Nucleus accumbens (tissue), 56 donors: Measurements from ENCODE around the gene BFAR.
"Not testable (repeated sequence)": the region's sequence is repeated elsewhere in the genome, so short reads cannot be mapped to it uniquely, and the experiment has no call there.

Source experiments
- DNase-seq, 56 donors: peaks; one replicate each; lab custom pipeline; 2025; lab: John Stamatoyannopoulos, UW

The BFAR gene

DNA sequence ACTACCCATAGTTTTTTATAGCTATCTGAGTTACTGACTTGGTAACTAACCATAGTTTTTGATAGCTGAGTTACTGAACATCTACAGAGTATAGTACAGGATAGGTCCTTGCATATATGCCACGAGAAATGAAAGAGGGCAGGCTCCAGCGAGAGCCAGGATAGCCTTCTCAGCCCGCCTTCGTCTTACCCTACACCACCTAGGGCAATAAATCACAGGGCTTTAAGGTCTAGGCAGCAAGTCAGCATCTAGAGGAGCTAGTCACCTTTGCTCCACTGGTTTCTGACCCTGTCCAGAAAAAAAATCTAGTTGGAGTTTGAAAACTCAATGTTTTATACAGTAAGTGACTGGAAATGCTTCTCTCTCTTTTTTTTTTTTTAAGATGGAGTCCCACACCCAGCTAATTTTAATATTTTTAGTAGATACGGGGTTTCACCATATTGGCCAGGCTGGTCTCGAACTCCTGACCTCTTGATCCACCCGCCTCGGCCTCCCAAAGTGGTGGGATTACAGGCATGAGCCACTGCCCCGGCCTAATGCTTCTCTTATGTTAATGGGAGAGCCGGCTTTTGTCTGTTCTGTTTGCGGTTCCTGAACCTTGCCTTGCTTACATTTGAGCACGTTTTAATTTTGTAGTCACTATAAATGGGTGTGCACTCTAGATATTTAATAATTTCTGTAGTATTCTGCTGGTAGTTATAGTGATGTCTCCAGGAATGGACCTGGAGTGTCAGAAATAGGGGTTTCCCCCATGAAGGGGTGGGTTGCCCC lies 2.8 kb downstream of the BFAR start:
- no peak for DNase-seq

DNA sequence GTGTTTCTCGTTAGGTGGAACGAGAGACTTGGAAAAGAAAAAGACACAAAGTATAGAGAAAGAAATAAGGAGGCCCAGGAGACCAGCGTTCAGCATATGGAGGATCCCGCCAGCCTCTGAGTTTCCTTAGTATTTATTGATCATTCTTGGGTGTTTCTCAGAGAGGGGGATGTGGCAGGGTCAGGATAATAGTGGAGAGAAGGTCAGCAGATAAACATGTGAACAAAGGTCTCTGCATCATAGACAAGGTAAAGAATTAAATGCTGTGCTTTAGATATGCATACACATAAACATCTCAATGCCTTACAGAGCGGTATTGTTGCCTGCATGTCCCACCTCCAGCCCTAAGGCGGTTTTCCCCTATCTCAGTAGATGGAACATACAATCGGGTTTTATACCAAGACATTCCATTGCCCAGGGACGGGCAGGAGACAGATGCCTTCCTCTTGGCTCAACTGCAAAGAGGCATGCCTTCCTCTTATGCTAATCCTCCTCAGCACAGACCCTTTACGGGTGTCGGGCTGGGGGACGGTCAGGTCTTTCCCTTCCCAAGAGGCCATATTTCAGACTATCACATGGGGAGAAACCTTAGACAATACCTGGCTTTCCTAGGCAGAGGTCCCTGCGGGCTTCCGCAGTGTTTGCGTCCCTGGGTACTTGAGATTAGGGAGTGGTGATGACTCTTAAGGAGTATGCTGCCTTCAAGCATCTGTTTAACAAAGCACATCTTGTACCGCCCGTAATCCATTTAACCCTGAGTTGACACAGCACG lies 3.6 kb downstream of the BFAR start:
- not testable (repeated sequence) for DNase-seq

DNA sequence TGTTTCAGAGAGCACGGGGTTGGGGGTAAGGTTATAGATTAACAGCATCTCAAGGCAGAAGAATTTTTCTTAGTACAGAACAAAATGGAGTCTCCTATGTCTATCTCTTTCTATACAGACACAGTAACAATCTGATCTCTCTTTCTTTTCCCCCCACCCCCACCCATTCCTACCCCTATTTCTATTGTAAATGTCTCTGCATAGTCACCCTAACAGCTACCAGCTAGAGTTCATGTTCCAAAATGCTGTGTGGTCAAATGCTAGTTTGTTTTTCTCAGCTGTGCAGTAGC lies 4.1 kb downstream of the BFAR start:
- DNase-seq = not testable (repeated sequence)

DNA sequence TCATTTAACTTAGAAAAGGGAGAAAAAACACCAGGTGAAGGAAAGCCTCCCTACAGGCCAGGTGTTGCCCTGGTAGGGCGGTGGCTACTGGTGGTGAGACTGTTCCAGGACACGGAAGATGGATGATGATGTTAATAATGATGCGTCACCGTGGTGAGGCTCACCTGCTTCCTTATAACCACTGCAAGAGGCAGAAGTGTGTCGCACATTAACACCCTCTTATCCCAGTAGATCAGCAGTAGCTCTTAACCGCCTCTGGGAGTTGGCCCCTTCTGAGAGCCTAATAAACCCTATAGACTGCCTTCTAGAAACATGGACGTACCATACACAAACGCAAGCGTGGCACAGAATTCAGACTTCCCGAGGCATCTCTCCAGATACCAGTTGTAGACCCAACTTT lies 7.8 kb downstream of the BFAR start:
- DNase-seq = no peak

DNA sequence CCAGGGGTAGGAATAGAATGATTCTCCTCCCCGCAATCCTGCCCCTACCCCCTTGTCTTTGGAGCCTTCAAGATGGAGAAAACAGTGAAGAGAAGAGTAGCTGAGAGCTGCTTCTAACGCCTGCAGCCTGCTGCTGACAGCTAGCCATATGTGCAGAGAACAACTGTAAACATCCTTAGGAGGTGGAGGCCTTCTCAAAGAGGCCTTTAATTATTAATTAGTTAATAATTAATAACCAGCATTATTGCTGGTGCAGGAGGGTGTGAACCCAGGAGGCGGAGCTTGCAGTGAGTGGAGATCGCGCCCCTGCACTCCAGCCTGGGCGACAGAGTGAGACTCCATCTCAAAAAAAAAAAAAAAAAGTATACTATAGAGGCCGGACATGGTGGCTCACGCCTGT lies 8.5 kb downstream of the BFAR start:
- no peak for DNase-seq

DNA sequence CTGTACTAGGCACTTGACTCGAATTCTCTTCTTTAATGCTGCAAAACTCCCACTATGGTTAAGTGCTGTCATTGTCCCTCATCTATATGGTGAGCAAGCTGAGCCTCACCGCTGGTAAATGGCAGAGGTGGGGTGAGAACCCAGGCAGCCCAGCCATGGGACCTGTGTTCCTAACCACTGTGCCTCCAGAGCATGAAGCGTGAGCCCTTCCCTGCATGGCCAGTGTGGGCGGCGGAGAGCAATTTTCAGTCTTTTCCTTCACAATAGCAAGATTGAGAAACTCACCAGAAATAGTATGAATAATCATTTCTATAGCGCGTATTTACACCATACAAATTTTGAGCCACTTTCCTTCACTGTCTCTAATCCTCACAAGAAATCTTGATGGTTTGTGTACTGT lies 9.2 kb downstream of the BFAR start:
- DNase-seq = no peak

DNA sequence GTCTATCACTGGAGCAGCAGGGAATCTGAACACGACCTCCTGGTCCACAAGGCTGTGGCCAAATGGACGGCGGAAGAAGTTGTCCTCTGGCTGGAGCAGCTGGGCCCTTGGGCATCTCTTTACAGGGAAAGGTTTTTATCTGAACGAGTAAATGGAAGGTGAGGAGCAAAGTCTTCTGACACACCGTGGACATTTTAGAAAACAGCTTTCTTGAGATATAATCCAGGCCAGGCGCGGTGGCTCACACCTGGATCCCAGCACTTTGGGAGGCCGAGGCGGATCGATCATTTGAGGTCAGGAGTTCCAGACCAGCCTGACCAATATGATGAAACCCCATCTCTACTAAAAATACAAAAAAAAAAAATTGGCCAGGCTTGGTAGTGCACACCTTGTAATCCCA lies 17.1 kb downstream of the BFAR start:
- DNase-seq = no peak

DNA sequence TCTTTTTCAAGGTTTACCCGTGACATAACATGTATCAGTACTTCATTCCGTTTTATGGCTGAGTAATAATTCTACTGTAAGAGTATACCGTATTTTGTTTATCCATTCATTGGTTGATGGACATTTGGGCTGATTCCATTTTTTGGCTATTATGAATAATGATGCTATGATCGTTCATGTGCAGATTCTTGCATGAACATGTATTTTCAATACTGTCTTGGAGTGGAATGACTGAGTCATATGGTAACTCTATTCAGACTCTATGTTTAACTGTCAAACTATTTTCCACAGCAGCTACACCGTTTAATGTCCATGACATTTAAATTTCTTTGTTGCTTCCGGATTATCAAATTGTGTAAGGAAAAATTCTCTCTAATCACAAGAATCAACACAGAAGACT lies 17.9 kb downstream of the BFAR start:
- no peak for DNase-seq

DNA sequence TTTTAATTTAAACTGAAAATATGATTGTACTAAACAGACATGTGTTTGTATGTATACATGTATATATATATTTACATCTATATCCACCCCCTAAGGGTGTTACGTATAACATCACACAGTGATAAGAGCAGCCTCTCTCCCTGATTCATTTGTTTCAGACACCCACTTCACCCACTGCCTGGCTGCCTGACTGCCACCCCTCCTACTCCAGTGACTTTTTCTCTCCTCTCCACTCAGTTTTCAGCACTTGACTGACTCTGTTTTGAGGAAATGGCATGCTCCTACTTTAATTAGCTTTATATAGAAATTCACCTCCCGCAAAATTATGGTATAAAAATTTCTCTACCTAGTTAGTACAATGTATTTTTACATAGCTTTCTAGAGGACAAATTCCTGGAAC lies 20.0 kb downstream of the BFAR start:
- DNase-seq = peak in 8 of 56 donors; percentile 5 to 30 (median 11)

DNA sequence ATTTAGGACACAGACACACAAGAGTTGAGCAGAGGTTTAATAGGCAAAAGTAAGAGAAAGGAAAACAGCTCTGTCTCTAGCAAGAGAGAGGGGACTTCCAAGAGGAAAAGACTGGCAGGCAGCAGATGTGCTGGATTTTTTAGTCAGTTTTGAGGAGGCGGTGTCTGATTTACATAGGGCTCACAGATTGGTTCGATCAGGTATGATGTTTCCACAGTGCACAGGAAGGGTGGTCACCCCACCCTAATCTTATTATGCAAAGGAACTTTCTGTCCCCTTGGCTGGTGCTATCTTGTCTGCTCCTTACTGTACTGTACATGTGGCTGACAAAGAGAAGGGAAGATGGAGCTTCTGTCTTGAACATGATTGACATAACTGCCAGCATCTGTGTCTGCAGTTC lies 25.3 kb downstream of the BFAR start:
- DNase-seq = peak in 14 of 56 donors; percentile 3 to 48 (median 14)

DNA sequence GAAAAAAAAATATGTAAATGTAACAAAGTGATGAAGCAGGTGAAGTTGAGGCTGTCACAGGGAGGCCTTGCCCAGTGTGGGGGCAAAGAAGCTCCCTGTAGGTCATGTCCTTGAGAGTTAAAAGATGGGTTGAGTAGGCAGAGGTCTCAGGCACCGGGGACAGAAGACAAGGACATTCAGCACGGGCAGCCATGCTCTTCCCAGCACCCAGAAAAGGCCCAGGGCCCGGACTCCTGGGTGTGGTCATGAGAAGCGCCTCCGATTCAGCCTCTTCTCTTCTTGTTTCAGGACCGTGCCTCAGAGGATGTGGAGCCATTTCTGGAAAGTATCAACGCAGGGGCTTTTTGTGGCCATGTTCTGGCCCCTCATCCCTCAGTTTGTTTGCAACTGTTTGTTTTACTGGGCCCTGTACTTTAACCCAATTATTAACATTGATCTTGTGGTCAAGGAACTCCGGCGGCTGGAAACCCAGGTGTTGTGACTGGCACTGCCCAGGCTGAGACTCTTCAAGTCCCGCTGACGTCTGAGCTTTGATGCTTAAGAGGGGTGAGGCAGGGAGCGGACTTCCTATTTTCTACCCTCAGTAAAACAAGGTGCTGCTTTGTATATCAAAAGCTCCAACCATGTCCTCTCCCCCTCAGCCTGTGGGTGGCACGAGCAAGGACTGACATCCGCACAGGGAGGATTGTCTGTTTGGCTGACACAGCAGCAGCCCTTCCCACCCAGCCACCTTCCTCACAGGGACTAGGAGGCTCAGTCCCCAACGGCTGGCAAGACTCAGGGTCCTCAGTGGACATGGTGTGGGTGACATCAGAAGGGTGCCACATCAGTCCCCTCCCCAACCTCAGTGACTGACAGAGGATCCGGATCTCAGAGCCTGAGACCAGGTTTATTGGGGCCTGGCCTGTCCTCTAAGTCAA lies 34.9 kb downstream of the BFAR start:
- peak in 3 of 56 donors; percentile 1 to 11 (median 7) for DNase-seq

DNA sequence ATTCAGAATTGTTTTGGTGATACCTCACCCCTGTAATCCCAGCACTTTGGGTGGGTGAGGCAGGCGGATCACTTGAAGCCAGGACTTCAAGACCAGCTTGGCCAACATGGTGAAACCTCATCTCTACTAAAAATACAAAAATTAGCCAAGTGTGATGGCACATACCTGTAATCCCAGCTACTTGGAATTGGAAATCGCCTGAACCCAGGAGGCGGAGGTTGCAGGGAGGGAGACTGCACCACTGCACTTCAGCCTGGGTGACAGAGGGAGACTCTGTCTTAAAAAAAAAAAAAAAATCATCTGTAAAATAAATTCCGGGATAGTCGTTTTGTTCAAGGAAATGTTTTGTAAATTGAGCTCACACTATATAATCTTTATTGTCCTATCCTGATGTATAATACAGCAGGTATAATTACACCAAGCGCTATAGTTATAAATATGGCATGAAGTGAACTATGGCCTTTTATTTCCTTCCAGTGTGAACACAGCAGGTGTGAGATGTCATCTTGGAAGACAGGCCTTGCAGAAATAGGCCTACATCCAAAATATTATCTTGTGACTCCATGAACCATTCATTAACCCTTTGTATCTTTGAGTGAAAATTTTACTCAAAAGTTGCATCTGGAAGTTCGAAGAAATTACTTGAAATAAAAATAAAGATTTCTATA lies 35.9 kb downstream of the BFAR start:
- DNase-seq = no peak

DNA sequence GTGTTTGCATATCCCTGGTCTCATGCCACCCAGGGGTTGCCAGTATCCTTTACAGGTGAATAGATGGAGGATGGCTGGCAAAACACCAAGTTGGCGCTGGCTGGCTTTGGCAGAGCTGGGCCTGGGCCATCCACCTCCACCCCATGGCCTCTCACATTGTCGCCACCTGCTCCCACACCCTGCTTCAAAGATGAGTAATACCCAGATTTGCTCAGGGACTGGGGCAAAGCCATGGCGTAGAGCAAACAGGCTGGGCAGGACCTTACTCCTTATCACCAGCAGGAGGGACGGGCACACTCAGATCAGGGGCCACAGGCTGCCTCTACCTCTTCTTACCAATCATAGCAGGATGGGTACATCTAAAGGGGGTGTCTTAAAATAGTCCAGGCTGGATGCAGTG lies 37.0 kb downstream of the BFAR start:
- DNase-seq = no peak

DNA sequence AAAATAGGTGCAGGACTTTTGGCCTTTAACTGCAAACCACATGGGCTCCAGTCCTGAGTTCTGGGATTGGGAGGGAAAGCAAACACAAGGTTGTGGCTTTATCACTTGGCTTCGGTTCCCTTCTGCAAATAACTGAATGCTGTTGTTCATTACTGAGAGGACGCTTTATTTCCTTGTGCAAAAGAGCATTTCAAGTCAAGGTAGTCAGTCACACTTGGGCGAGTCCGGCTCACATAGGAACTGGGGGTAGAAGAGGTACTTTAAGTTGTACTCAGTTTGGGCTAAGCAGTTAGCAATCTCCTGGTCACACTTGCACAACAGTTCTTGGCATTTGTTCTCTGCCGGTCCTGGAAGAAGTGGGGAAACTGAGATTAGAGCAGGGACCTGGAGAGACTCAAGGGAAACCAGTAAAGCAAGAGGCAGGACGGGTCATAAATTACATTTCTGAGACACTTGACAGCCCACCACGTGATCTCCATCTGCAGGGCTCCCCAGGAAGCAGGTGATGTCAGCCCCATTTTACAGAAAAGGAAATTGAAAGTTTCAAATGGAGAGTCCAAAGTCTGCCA lies 39.7 kb downstream of the BFAR start:
- no peak for DNase-seq

DNA sequence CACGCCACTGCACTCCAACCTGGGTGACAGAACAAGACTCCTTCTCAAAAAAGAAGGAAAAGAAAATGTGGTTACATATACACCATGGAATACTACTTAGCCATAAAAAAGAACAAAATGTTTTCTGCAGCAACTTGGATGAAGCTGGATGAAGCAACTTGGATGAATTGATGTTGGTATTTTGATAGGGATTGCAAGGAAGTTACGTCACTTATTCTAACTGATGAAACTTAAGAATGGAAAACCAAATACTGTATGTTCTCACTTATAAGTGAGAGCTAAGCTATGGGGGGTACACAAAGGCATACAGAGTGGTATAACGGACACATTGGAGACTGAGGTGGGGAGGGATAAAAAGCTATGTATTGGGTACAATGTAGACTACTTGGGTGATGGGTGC lies 43.9 kb downstream of the BFAR start:
- no peak for DNase-seq

DNA sequence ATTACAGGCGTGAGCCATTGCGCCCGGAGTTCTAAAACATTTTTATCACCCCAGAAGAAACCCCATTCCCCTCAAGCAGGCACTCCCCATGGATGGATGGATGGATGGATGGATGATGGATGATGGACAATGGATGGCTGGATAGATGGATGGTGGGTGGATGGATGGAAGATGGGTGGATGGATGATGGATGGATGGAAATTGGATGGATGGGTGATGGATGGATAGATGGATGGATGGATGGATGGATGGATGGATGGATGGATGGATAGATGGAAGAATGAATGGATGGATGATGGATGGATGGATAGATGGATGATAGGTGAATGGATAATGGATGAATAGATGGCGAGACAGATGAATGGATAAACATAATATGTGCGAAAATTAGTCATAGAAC lies 44.9 kb downstream of the BFAR start:
- DNase-seq = no peak

DNA sequence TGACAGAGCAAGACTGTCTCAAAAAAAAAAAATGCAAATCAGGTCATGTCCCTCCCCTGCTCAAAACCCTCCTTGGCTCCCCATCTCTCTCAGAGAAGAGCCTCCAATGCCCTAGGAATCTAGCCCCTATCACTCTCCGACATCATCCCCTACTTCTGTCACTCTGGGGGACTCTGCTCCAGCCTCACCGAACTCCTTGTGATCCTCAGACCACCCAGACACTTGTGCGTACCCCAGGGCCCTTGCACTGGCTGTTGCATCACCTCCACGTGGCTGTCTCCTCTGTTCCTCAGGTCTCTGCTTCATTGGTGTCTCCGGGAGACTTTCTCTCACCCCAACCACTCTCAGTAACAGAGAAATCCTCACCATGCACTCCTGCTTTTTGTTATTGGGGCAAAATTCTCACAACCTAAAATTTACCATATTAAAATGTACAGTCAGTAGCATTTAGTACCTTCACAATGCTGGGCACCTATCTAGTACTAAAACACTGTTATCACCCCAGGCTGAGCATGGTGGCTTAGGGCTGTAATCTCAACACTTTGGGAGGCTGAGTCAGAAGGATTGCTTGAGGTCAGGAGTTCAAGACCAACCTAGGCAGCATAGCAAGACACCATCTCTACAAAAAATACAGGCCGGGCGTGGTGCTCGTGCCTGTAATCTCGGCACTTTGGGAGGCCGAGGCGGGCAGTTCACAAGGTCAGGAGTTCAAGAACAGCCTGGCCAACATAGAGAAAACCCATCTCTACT lies 46.2 kb downstream of the BFAR start:
- DNase-seq = no peak

DNA sequence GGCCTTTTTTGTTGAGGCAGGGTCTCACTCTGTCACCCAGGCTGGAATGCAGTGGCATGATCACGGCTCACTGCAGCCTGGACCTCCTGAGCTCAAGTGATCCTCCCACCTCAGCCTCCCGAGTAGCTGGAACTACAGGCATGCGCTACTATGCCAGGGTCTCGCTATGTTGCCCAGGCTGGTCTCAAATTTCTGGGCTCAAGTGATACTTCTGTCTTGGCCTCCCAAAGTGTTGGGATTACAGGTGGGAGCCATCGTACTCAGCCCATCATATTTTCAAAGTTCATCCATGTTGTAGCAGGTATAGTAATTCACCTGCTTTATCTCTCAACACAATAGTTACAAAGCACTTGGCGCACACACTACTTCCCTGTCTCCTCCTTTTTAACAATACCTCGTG lies 47.6 kb downstream of the BFAR start:
- DNase-seq = not testable (repeated sequence)

DNA sequence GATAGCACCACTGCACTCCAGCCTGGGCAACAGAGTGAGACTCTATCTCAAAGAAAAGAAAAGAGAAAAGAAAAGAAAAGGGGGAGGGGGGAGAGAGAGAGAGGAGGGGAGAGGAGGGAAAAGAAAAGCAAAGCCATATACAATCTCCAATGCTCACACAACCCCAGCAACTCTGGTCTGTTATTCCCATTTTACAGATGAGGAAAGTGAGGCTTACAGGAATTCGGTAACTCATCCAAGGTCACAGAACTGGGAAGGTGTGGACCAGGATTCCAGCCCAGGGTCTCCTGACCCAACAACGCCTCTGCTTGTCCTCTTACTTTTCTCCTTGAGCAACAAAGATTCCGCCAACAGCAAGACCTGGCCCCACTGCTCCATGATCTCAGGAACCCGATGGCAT lies 48.4 kb downstream of the BFAR start:
- no peak for DNase-seq

DNA sequence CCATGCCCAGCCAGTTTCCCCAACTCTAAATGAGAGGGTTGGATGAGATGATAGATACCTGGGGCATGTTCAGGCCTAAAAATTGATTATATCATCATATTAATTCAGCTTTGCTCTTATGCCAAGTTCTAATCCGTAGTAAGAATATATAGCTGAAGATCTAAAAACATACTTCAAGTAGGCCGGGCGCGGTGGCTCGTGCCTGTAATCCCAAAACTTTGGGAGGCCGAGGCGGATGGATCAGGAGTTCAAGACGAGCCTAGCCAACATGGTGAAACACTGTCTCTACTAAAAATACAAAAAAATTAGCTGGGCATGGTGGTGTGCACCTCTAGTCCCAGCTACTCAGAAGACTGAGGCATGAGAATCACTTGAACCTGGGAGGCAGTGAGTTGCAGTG lies 49.4 kb downstream of the BFAR start:
- no peak for DNase-seq
